ENCODE results near the gene RPL35A.
"Not testable (repeated sequence)": the region's sequence is repeated elsewhere in the genome, so short reads cannot be mapped to it uniquely, and the experiment has no call there.

RPL35A gene

GRCh38 chr3:197953325-197953724, 3.3 kb downstream of the RPL35A start:
- no peak for DNase-seq

GRCh38 chr3:197953881-197954280, 3.9 kb downstream of the RPL35A start:
- no peak for DNase-seq

GRCh38 chr3:197955892-197956477, 6.0 kb downstream of the RPL35A start:
- DNase-seq, result no peak

GRCh38 chr3:197956626-197956988, 6.6 kb downstream of the RPL35A start:
- no peak for DNase-seq

- DNase-seq, result no peak
These were observed 7.8 kb downstream of the RPL35A start for GRCh38 chr3:197957790-197958133.

GRCh38 chr3:197958346-197958745, 8.4 kb downstream of the RPL35A start:
- DNase-seq, result no peak

- not testable (repeated sequence) for DNase-seq
These were observed 8.9 kb downstream of the RPL35A start for GRCh38 chr3:197958848-197959247.

- DNase-seq, result no peak
These were observed 9.5 kb downstream of the RPL35A start for GRCh38 chr3:197959500-197959890.

- DNase-seq, result peak; percentile 69
These were observed 10.1 kb downstream of the RPL35A start, which contains the start of gene LMLN for GRCh38 chr3:197959891-197960693. TSS of gene LMLN (plus strand) at chr3:197960217. CDS start at chr3:197960246, 29 bp downstream.

- DNase-seq, result no peak
These were observed 10.9 kb downstream of the RPL35A start for GRCh38 chr3:197960694-197961581.

- no peak for DNase-seq
These were observed 11.6 kb downstream of the RPL35A start for GRCh38 chr3:197961582-197961945.

GRCh38 chr3:197963019-197963637, 13.1 kb downstream of the RPL35A start:
- no peak for DNase-seq

GRCh38 chr3:197967337-197967989, 17.5 kb downstream of the RPL35A start:
- not testable (repeated sequence) for DNase-seq

GRCh38 chr3:197970588-197970987, 20.6 kb downstream of the RPL35A start:
- DNase-seq, result no peak

- DNase-seq, result no peak
These were observed 24.0 kb downstream of the RPL35A start for GRCh38 chr3:197974016-197974415.

- no peak for DNase-seq
These were observed 25.3 kb downstream of the RPL35A start for GRCh38 chr3:197975311-197975710.

GRCh38 chr3:197983076-197983475, 33.1 kb downstream of the RPL35A start:
- DNase-seq, result no peak

- no peak for DNase-seq
These were observed 39.7 kb downstream of the RPL35A start for GRCh38 chr3:197989651-197990050.

GRCh38 chr3:197994736-197995135, 44.7 kb downstream of the RPL35A start:
- no peak for DNase-seq

- DNase-seq, result no peak
These were observed 46.9 kb downstream of the RPL35A start for GRCh38 chr3:197996855-197997254.

GRCh38 chr3:197997936-197998335, 47.9 kb downstream of the RPL35A start:
- peak; percentile 76 for DNase-seq
